HG03039 (cell line): Measurements from ENCODE around the gene TASL.
"Not testable (repeated sequence)": the region's sequence is repeated elsewhere in the genome, so short reads cannot be mapped to it uniquely, and the experiment has no call there.

Experiments used
- ATAC-seq: cut with Tn5 transposase; IDR thresholded peaks from one replicate; pipeline ENCODE4 v1.9.1; 2021; ENCODE audit warnings: mild to moderate bottlenecking, moderate library complexity; ENCODE audit not compliant: unreplicated experiment

Gene TASL, protein sequence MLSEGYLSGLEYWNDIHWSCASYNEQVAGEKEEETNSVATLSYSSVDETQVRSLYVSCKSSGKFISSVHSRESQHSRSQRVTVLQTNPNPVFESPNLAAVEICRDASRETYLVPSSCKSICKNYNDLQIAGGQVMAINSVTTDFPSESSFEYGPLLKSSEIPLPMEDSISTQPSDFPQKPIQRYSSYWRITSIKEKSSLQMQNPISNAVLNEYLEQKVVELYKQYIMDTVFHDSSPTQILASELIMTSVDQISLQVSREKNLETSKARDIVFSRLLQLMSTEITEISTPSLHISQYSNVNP

GRCh38 chrX:30577362-30577991, at the start of gene TASL:
Gene TASL, minus strand, starts transcription at chrX:30577766. Its CDS starts 17,411 bp downstream, at chrX:30560355.
- peak; percentile 77 for ATAC-seq

DNA sequence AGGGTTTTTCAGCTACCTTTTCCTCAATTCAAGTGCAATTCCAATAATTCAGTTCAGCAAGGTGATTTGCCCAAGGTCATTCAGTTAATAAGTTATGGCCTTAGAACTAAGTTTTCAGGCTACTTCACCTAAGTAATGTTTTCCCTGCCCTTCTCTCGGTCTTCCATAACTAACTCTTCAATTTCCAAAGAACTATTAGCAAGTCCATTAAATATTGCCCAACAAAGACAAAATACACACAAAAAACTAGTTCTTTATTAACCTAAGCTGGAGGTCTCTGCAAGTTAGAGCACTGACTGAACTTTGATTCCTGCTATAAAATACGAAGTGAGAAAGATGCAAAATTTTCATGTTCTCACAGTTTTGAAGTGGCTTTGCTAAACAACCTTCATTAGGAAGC, 48.8 kb upstream of the TASL start:
- ATAC-seq = no peak

GRCh38 chrX:30622361-30622760, 44.8 kb upstream of the TASL start:
- ATAC-seq = no peak

GRCh38 chrX:30620980-30621618, 43.5 kb upstream of the TASL start:
- ATAC-seq = no peak

GRCh38 chrX:30620125-30620524, 42.6 kb upstream of the TASL start:
- ATAC-seq = no peak

GRCh38 chrX:30618160-30618765, 40.7 kb upstream of the TASL start:
- ATAC-seq = no peak

DNA sequence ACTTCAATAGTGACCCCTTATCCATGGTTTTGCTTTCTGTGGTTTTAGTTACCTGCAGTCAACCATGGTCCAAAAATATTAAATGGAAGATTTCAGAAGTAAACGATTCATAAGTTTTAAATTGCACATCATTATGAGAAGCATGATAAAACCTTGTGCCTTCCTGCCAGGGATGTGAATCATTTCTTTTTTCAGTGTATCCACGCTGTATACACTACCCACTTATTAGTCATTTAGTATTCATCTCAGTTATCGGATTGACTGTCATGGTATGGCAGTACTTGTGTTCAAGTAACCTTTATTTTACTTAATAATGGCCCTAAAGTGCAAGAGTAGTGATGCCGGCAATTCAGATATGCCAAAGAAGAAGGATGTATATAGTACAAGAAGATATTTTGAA, 37.7 kb upstream of the TASL start:
- no peak for ATAC-seq

DNA sequence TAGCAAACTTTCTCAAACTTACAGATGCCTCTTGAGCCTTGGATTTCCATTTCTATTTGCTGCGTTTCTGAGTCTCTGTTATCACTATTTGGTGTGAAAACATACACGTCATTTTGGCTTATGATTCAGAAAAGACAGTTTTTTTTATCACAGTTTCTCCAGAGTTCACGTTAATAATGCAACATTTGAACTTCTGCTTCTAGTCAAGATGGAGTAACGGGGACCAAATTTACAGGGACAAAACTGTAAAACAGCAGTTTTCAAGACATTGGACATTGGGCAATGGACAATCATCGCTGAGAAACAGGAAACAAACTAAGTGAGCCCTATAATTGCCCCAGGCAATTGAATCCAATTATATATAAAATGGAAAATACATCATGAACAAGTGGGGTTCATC, 36.2 kb upstream of the TASL start:
- no peak for ATAC-seq

- no peak for ATAC-seq
Observed at GRCh38 chrX:30612250-30612655, 34.7 kb upstream of the TASL start.

DNA sequence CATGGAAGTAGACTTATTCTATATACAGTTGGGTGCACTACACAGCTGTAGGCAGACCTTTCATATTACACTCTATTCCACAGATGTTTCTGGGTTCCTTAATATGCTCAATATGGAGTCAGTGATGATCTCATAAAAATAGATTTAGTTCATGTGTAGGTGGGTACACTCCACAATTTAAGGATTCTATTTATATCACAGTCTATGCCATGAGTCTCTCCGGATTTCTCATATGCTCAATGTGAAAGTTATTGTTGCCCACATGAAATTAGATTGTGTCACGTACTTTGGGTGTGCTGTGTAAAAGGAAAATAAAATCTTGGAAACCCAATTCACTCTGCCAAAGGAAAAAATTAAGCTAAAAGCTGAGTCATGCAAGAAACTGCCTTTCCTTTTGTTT, 32.5 kb upstream of the TASL start:
- no peak for ATAC-seq

- ATAC-seq = no peak
Observed at GRCh38 chrX:30607155-30607554, 29.6 kb upstream of the TASL start.

GRCh38 chrX:30600269-30601176, 23.0 kb upstream of the TASL start:
- not testable (repeated sequence) for ATAC-seq

DNA sequence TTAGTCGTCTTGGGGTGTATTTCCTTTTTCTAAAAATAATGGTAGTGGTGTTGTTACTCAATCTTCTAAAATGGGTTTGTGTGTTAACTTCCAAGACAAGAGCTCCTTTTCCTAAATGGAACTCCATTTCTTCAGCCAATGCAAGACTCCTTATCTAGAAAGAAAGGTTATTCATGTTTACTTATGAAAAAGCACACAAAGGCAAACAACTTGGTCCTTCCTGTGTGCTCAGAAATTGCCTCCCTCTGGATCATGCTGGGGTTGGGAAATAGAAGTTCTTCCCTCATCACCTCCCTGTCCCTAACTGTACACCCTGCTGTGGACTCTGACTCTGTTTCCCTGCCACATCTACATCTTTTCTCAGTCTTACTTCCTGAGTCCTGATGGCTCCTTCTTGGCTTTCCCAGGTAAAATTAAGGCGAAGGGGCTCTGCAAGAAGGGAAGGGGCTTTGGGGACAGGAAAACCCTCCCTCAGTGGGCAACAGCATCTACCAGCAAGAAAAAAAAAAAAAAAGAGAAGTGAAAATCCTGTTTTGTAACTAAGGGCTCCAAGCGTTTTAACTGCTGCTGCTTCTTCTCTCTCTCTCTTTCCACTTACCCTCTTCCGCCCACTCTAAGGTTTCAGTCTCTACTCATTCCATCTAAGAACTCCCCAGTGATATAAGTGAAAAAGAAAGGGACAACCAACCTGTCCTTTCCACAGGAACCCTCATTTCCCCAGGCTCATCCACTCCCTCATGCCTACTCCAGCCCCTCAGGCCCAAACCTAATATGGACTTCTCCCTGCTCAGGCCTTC, 19.8 kb upstream of the TASL start:
- peak; percentile 81 for ATAC-seq

DNA sequence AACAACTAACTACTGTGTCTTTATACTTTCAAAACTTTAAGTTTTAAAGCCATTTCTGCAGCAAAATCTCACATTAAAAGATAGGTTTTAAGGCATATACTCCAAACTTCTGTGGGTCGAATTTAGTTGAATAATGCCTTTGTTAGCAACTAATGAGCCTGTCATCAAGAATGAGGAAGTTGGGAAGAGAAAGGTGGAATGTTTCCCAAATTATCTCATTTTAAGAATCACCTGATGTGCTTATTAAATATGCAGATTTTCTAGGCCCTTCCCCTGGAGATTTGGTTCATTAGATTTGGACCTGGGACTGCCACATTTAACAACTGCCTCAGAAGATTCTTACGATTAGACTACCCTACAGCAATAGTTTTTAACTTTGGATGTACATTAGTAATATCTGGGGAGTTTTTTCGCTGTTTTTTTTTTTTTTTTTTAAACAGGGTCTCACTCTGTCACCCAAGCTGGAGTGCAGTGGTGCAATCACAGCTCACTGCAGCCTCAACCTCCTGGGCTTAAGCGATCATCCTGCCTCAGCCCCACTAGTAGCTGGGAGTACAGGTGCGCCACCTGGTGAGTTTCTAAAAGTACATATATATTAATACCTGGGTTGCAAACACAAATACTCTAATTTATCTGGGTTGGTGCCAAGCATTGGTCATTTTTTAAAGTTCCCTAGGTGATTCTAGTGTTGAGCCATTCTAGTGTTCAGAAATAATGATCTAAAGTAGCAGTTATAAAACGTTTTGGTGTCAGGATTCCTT, 16.1 kb upstream of the TASL start:
- peak; percentile 37 for ATAC-seq

- ATAC-seq = no peak
Observed at GRCh38 chrX:30592831-30593230, 15.3 kb upstream of the TASL start.

DNA sequence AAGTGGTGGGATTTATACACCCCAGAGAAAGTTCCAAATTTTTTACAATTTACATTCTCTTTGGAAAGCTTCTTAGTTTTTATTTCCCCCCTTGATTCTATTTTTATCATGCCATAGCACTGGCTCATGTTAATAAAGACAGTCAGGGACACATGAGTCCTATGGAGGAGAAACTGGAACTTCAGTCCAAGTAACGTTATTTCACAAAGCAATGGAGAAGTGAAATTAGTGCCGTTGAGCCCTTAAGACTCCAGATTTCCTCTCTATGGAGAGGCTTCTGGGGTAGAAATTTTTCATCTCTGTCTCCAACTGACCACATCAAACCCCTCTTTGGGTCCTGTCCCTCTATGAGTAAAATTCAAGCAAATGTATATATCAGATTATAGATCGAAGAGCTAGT, 12.8 kb upstream of the TASL start:
- ATAC-seq = no peak

DNA sequence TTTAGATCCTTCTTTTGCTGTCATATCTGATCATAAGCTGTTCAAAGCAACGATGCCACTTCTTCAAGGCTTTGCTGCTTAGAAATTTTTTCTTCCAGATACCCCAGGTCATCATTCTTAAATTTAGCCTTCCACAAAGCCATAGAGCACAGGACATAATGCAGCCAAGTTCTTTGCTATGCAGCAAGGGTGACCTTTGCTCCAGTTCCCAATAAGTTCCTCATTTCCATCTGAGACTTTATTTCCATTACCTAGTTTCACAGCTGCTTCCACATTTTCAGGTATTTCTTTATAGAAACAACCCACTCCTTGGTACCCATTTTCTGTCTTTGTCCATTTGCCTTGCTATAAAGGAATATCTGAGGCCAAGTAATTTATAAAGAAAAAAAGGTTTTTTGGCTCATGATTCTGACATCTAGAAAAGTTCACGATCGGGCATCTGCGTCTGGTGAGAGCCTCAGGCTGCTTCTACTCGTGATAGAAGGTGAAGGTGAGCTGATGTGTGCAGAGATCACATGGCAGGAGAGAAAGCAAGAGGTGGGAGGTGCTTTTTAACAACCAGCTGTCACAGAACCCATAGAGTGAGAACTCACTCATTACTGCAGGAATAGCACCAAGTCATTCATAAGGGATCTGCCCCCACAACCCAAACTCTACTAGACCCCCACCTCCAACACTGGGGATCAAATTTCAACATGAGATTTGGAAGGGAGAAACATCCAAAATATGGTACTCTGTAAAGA, 11.8 kb upstream of the TASL start:
- peak; percentile 55 for ATAC-seq

DNA sequence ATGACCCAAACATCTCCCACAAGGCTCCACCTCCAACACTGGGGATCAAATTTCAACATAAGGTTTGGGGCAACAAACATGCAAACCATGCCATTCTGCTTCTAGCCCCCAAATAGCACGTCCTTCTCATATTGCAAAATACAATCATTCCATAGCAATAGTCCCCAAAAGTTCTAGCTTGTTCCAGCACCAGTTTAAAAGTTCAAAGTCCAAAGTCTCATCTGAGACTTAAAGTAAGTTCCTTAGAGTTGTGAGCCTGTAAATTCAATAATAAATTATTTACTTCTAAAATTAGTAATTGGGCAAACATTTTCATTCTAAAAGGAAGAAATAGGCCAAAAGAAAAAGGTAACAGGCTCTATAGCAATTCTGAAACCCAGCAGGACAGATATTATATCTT, 8.9 kb upstream of the TASL start:
- ATAC-seq = no peak

GRCh38 chrX:30582664-30583063, 5.1 kb upstream of the TASL start:
- ATAC-seq = no peak
